HEK293T (cell line): ENCODE data around the gene NHS.

Experiments
- BHLHE40 ChIP-seq: fragments of 450-650 bp; IDR thresholded peaks from 2 replicates; pipeline ENCODE4 v1.6.1; 2016; ENCODE audit warnings: mild to moderate bottlenecking, moderate library complexity, borderline replicate concordance
- HDGF ChIP-seq: fragments of 450-650 bp; IDR thresholded peaks from 2 replicates; pipeline ENCODE4 v1.6.1; 2017; ENCODE audit warnings: antibody characterized with exemption, borderline replicate concordance
- SP1 ChIP-seq: fragments of 450-650 bp; IDR thresholded peaks from 2 replicates; pipeline ENCODE4 v1.6.1; 2017

DNA sequence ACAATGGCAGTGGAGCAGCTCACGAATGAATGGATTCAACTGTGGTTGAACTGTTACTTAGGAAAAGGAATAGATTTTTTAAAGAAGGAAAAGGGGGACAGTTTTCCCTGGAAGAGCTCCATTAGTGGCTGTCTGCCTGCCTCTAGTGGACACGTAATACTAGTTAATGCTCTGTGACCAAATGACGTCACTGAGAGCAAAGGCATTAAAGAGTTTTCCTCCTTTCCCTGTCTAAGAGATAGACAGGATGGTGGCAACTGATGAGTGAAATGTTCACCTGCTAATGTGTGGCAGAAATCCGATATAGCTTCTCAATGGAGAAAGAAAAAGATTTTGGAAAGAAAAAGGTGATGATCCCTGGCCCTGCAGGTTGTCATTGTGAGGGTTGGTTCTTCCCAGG is 310.0 kb downstream of the NHS start:
- TF ChIP-seq BHLHE40 (no peak), SP1 (no peak), HDGF (no peak)
